K562 (cell line): ENCODE results near the gene SEC22A. TPM values are rescaled to one million over a fixed set of nuclear protein-coding genes. Genes with fewer than 3 reads are reported as not detected.

Source experiments
- ARID4B ChIP-seq: sonication (generic); formaldehyde crosslinking; IDR thresholded peaks from 2 replicates; pipeline ENCODE4 v1.8.0; 2022; ENCODE audit warnings: mild to moderate bottlenecking, missing genetic modification reagents
- ATF1 ChIP-seq, 2 experiments: fragments of 450-650 bp in 1 of 2; IDR thresholded peaks; 2 replicates each; pipeline ENCODE4 v1.6.1; 2016; ENCODE audit warnings: missing compliant biosample characterization in 1 of 2, missing genetic modification characterization in 1 of 2
- E2F4 ChIP-seq: sonication (generic); formaldehyde crosslinking; IDR thresholded peaks from 2 replicates; pipeline ENCODE4 v1.8.0; 2022; ENCODE audit warnings: mild to moderate bottlenecking, low read depth, missing genetic modification reagents
- EZH2 ChIP-seq: IDR thresholded peaks from 2 replicates; pipeline ENCODE4 v1.6.1; 2012; ENCODE audit warnings: low read depth, mild to moderate bottlenecking, inconsistent platforms, low read length, borderline replicate concordance
- GABPB1 ChIP-seq: sonication (generic); formaldehyde crosslinking; IDR thresholded peaks from 2 replicates; pipeline ENCODE4 v1.8.0; 2022; ENCODE audit warnings: mild to moderate bottlenecking, missing genetic modification reagents
- GATAD2A ChIP-seq: fragments of 450-650 bp; IDR thresholded peaks from 2 replicates; pipeline ENCODE4 v1.6.1; 2017
- HLTF ChIP-seq: fragments of 450-650 bp; IDR thresholded peaks from 2 replicates; pipeline ENCODE4 v1.6.1; 2016
- KAT8 ChIP-seq: fragments of 450-650 bp; IDR thresholded peaks from 2 replicates; pipeline ENCODE4 v1.6.1; 2016; ENCODE audit warnings: low read depth, mild to moderate bottlenecking
- KDM4B ChIP-seq, 2 experiments: fragments of 450-650 bp in 1 of 2; sonication (generic) in 1 of 2; IDR thresholded peaks; 2 replicates each; pipeline ENCODE4 v1.6.1; 2016 to 2017; ENCODE audit warnings: borderline replicate concordance in 2 of 2, antibody characterized with exemption in 1 of 2, low read depth in 1 of 2, mild to moderate bottlenecking in 1 of 2
- KLF6 ChIP-seq: fragments of 250-450 bp; sonication (Bioruptor Pico); IDR thresholded peaks from 2 replicates; pipeline ENCODE4 v1.4.0; 2020; ENCODE audit warnings: mild to moderate bottlenecking, moderate library complexity, borderline replicate concordance
- MYBL2 ChIP-seq, 2 experiments: fragments of 450-650 bp in 1 of 2; sonication (generic) in 1 of 2; formaldehyde crosslinking in 1 of 2; IDR thresholded peaks; 2 replicates each; pipeline versions ENCODE4 v1.6.1 to v1.8.1; 2017 to 2022; ENCODE audit warnings: borderline replicate concordance in 1 of 2, inconsistent platforms in 1 of 2, low read depth in 1 of 2, mild to moderate bottlenecking in 1 of 2, missing genetic modification reagents in 1 of 2, moderate library complexity in 1 of 2
- MYC ChIP-seq, 2 experiments: fragments of 250-450 bp in 1 of 2; sonication (Bioruptor Pico) in 1 of 2; IDR thresholded peaks; 2 replicates each; pipeline versions ENCODE4 v1.5.1 to v1.6.1; 2012 to 2021; ENCODE audit warnings: low read depth in 2 of 2, borderline replicate concordance in 1 of 2, improper control_type of control experiment in 1 of 2, low read length in 1 of 2, mild to moderate bottlenecking in 1 of 2, moderate library complexity in 1 of 2
- RBM25 ChIP-seq: fragments of 200-400 bp; formaldehyde crosslinking; IDR thresholded peaks from 2 replicates; pipeline ENCODE4 v1.6.1; 2018; ENCODE audit warnings: low read length, low read depth, moderate library complexity; ENCODE audit not compliant: severe bottlenecking
- RNF2 ChIP-seq: sonication (generic); IDR thresholded peaks from 2 replicates; pipeline ENCODE4 v1.6.1; 2016
- SAFB2 ChIP-seq: fragments of 200-400 bp; formaldehyde crosslinking; IDR thresholded peaks from 2 replicates; pipeline ENCODE4 v1.6.1; 2018; ENCODE audit warnings: borderline replicate concordance, low read length, low read depth, moderate library complexity; ENCODE audit not compliant: severe bottlenecking
- SFPQ ChIP-seq: fragments of 200-400 bp; formaldehyde crosslinking; IDR thresholded peaks from 2 replicates; pipeline ENCODE4 v1.6.1; 2017; ENCODE audit warnings: mild to moderate bottlenecking, low read depth, low read length, moderate library complexity
- SOX6 ChIP-seq: fragments of 450-650 bp; IDR thresholded peaks from 2 replicates; pipeline ENCODE4 v1.6.1; 2014; ENCODE audit warnings: mild to moderate bottlenecking
- polyA plus RNA-seq, 8 experiments: library from polyadenylated mRNA; depleted of rRNA in 4 of 8; stranded (reverse) in 5 of 8; unstranded in 3 of 8; fragments of >200 nt; fragmentation: Nextera tagmentation in 2 of 8; fragmentation: Illumina TruSeq in 1 of 8; extraction: Ambion mirVana in 2 of 8; extraction: Trizol in 1 of 8; gene quantifications; 2 replicates each; pipeline versions ENCODE4 v1.2.1 to v1.2.3, GENCODE V29; 2011 to 2014; ENCODE audit warnings: inconsistent platforms in 1 of 8, missing spikeins in 1 of 8
- total RNA-seq, 7 experiments: library from RNA; depleted of rRNA in 6 of 7; stranded (reverse); fragments of >200 nt in 6 of 7; fragmentation: Illumina TruSeq in 2 of 7; extraction: Trizol in 2 of 7; gene quantifications; 2 replicates each; pipeline versions ENCODE4 v1.2.1 to v1.2.3, GENCODE V29; 2011 to 2021; ENCODE audit warnings: low replicate concordance in 1 of 7

SEC22A gene
- total and polyA plus RNA-seq, 9 of the 15 experiments (the other 6 are each of a cell fraction or from before 2014, with no cell fraction given), result 7.9 to 44.5 (median 20.5) TPM

GRCh38 chr3:123201557-123202427, at the start of gene SEC22A (continued):
- TF ChIP-seq KLF6 (CRISPR knock-in tag) (no peak), SAFB2 (no peak), ATF1 (CRISPR knock-in tag; IDR thresholded peaks at IDR 0.05) (peak; percentile 60), ATF1 (tag; IDR thresholded peaks at IDR 0.05) (peak; percentile 94), SOX6 (no peak), GABPB1 (0 out of 2 replicates have a peak, but pooled peaks have one; percentile 20), RNF2 (no peak), ARID4B (peak; percentile 51), KDM4B (IDR thresholded peaks at IDR 0.05; ENCODE audit: borderline replicate concordance in 2 of 2, low read depth in 1 of 2) (no peak), MYBL2 (IDR thresholded peaks at IDR 0.05; ENCODE audit: low read depth) (no peak), MYBL2 (CRISPR knock-in tag; IDR thresholded peaks at IDR 0.05; ENCODE audit: borderline replicate concordance) (no peak), MYC (IDR thresholded peaks at IDR 0.05; ENCODE audit: low read depth, low read length) (peak; percentile 58; the same call in 1 of the 2 replicates), MYC (CRISPR knock-in tag; IDR thresholded peaks at IDR 0.05; ENCODE audit: borderline replicate concordance, low read depth) (no peak), GATAD2A (no peak), EZH2 (no peak), HLTF (no peak), SFPQ (no peak), E2F4 (CRISPR knock-in tag) (no peak), KAT8 (no peak), RBM25 (no peak)
